ENCODE results near the gene EDDM13.
"Not testable (repeated sequence)": the region's sequence is repeated elsewhere in the genome, so short reads cannot be mapped to it uniquely, and the experiment has no call there.

Gene EDDM13

DNA sequence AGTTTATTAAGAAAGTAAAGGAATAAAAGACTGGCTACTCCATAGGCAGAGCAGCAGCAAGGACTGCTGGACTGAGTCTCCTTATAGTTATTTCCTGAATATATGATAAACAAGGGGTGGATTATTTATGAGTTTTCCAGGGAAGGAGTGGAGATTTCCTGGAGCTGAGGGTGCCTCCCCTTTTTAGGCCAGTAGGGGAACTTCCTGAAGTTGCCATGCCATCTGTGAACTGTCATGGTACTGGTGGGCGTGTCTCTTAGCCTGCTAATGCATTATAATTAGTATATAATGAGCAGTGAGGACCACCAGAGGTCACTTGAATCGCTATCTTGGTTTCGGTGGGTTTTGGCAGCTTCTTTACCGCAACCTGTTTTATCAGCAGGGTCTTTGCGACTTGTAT, 28.6 kb downstream of the EDDM13 start:
- Mint-ChIP-seq H3K27ac (ENCODE audit: low read depth) (peak overlapping the region; percentile 18), H3K36me3 (ENCODE audit: insufficient read depth) (peaks cover 6% of the 10 kb centered on the region), H3K27me3 (no peaks in the 10 kb centered on the region), H3K4me1 (peaks cover 26% of the 10 kb centered on the region), H3K4me3 (peak overlapping the region; percentile 50), H3K9me3 (no peaks in the 10 kb centered on the region)
- ATAC-seq (replicated peaks; ENCODE audit: extremely low read depth, poor library complexity, severe bottlenecking) (no peak), DNase-seq (ENCODE audit: low spot score in 2 of 2) (no peak)

- ATAC-seq (replicated peaks; ENCODE audit: extremely low read depth, poor library complexity, severe bottlenecking) (no peak), DNase-seq (ENCODE audit: low spot score in 2 of 2) (no peak)
- H3K4me1 Mint-ChIP-seq: peaks cover 26% of the 10 kb centered on the region
- no peaks in the 10 kb centered on the region for H3K27me3 Mint-ChIP-seq
- H3K27ac Mint-ChIP-seq (ENCODE audit: low read depth): peak overlapping the region; percentile 18
- peaks cover 6% of the 10 kb centered on the region for H3K36me3 Mint-ChIP-seq (ENCODE audit: insufficient read depth)
- no peaks in the 10 kb centered on the region for H3K9me3 Mint-ChIP-seq
- peak overlapping the region; percentile 50 for H3K4me3 Mint-ChIP-seq
Measured at GRCh38 chr19:56301886-56302620, 29.5 kb downstream of the EDDM13 start.

GRCh38 chr19:56304243-56304642, 31.7 kb downstream of the EDDM13 start:
- Mint-ChIP-seq H3K36me3 (ENCODE audit: insufficient read depth) (no peaks in the 10 kb centered on the region), H3K4me1 (peaks cover 31% of the 10 kb centered on the region), H3K4me3 (no peak overlapping the region), H3K27ac (ENCODE audit: low read depth) (no peak overlapping the region), H3K9me3 (no peaks in the 10 kb centered on the region), H3K27me3 (no peaks in the 10 kb centered on the region)
- DNase-seq (ENCODE audit: low spot score in 2 of 2): no peak
- no peak for ATAC-seq (replicated peaks; ENCODE audit: extremely low read depth, poor library complexity, severe bottlenecking)

DNA sequence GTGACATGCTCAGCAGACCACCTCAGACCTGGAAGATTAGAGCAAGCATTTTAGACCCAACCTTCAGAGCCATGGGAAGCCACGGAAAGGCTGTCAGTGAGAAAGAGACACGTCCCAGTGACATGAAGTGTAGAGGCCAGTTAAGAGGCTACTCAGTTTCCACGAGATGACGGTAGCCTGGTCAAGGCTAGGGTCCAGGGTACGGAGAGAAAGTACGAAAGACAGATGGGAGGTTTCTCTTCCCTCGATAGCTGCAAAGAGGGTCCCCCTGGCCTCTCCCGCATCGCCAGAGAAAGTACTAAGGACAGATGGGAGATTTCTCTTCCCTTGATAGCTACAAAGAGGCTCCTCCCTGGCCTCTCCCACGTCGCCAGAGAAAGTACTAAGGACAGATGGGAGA, 33.5 kb downstream of the EDDM13 start:
- DNase-seq (ENCODE audit: low spot score in 2 of 2) (no peak), ATAC-seq (replicated peaks; ENCODE audit: extremely low read depth, poor library complexity, severe bottlenecking) (no peak)
- Mint-ChIP-seq H3K27ac (ENCODE audit: low read depth) (no peak overlapping the region), H3K27me3 (no peaks in the 10 kb centered on the region), H3K9me3 (no peaks in the 10 kb centered on the region), H3K36me3 (ENCODE audit: insufficient read depth) (peaks cover 2% of the 10 kb centered on the region), H3K4me3 (no peak overlapping the region), H3K4me1 (peaks cover 35% of the 10 kb centered on the region)

DNA sequence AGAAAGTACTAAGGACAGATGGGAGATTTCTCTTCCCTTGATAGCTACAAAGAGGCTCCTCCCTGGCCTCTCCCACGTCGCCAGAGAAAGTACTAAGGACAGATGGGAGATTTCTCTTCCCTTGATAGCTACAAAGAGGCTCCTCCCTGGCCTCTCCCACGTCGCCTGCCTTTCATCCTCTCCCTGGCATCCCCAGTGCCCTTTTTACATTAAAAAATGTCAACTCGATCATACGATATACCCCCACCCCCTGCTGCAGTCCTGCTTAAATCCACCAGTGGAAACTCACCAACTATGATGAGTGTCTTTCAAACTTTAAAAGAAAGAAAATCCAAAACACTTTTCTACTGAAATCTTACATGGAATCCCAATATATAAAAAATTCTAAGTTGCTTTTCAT, 34.5 kb downstream of the EDDM13 start:
- not testable (repeated sequence) for ATAC-seq (replicated peaks; ENCODE audit: extremely low read depth, poor library complexity, severe bottlenecking); H3K9me3 Mint-ChIP-seq; H3K4me3 Mint-ChIP-seq; H3K27ac Mint-ChIP-seq (ENCODE audit: low read depth); H3K27me3 Mint-ChIP-seq; DNase-seq (ENCODE audit: low spot score in 2 of 2); H3K36me3 Mint-ChIP-seq (ENCODE audit: insufficient read depth)
- peaks cover 28% of the 10 kb centered on the region for H3K4me1 Mint-ChIP-seq

GRCh38 chr19:56308792-56309191, 36.2 kb downstream of the EDDM13 start:
- ATAC-seq (replicated peaks; ENCODE audit: extremely low read depth, poor library complexity, severe bottlenecking): no peak
- no peak for DNase-seq (ENCODE audit: low spot score in 2 of 2)
- Mint-ChIP-seq H3K9me3 (no peaks in the 10 kb centered on the region), H3K36me3 (ENCODE audit: insufficient read depth) (peaks cover 3% of the 10 kb centered on the region), H3K27me3 (no peaks in the 10 kb centered on the region), H3K27ac (ENCODE audit: low read depth) (no peak overlapping the region), H3K4me3 (no peak overlapping the region), H3K4me1 (peaks cover 21% of the 10 kb centered on the region)

DNA sequence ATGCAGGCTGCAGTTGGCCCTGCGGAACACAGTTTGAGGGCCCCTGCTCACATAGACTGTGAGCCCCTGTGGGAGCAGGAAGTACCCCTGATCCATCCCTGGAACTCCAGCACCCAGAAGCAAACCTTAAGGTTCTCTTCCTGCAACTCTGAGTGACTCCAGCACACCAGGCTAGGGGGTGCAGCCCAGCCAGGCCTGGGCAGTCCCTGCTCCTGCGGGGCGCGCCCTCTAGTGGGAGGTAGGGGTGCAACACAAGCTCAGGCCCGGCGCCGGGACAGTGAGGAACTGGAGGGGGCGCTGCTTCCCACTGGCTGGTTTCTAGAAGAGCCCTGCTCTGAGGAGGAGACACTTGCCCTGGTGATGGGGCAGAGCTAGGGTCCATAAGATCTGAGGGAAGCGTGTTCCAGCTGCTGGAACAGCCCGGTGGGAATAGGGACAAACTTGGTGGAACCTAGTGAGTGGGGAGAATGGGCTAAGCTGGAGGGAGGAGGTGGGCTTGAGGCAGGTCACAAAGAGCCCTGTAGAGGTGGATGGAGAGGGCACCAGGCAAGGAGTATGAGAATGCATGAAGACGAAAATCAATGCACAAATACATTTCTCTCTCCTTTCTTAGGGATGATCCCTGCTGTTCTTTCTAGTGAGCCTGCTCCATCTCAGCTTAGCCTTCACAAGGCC, 37.1 kb downstream of the EDDM13 start:
- ATAC-seq (replicated peaks; ENCODE audit: extremely low read depth, poor library complexity, severe bottlenecking) (no peak), DNase-seq (ENCODE audit: low spot score in 2 of 2) (peak; percentile 38 to 51)
- H3K9me3 Mint-ChIP-seq: no peaks in the 10 kb centered on the region
- H3K4me1 Mint-ChIP-seq: peaks cover 21% of the 10 kb centered on the region
- peaks cover 11% of the 10 kb centered on the region for H3K36me3 Mint-ChIP-seq (ENCODE audit: insufficient read depth)
- H3K4me3 Mint-ChIP-seq: no peak overlapping the region
- H3K27me3 Mint-ChIP-seq: no peaks in the 10 kb centered on the region
- H3K27ac Mint-ChIP-seq (ENCODE audit: low read depth): no peak overlapping the region

DNA sequence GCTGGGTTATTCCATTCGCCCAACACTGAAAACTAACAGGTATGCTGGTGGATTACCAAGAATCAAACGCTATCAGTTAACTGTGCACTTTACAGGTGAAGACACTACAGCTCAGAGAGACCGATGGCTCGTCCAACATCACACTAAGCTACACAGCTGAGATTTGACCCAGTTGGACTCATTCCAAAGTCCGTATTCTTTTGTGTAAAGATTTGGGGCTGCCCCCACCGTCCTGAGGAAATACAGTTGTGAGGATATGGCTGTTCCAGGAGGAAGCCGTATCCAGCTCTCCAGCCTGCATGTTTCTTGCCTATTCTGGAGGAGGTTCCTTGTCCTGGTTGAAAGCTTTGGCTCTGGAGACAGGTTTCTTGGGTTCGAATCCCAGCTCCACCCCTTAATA, 37.9 kb downstream of the EDDM13 start:
- Mint-ChIP-seq H3K27me3 (no peaks in the 10 kb centered on the region), H3K4me3 (no peak overlapping the region), H3K4me1 (peaks cover 27% of the 10 kb centered on the region), H3K36me3 (ENCODE audit: insufficient read depth) (peaks cover 18% of the 10 kb centered on the region), H3K27ac (ENCODE audit: low read depth) (no peak overlapping the region), H3K9me3 (no peaks in the 10 kb centered on the region)
- no peak for ATAC-seq (replicated peaks; ENCODE audit: extremely low read depth, poor library complexity, severe bottlenecking)
- DNase-seq (ENCODE audit: low spot score in 2 of 2): no peak

DNA sequence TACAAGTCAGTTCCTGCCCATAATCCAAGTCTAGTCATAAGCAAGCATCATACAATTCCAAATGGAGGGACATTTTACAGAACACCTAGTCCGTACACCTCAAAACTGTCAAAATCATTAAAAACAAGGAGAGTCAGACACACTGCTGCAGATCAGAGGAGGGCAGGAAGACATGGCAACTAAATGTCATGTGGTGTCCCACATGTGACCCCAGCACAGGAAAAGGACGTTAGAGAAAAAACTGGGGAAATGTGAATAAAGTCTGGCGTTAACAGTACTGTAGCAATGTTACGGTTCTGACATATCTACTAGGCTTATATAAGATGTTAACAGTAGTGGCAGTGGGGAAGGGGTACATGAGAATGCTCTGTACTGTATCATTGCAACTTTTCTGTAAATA, 39.8 kb downstream of the EDDM13 start:
- ATAC-seq (replicated peaks; ENCODE audit: extremely low read depth, poor library complexity, severe bottlenecking) (no peak), DNase-seq (ENCODE audit: low spot score in 2 of 2) (no peak)
- Mint-ChIP-seq H3K27ac (ENCODE audit: low read depth) (no peak overlapping the region), H3K4me1 (peaks cover 27% of the 10 kb centered on the region), H3K4me3 (no peak overlapping the region), H3K27me3 (no peaks in the 10 kb centered on the region), H3K36me3 (ENCODE audit: insufficient read depth) (peaks cover 18% of the 10 kb centered on the region), H3K9me3 (no peaks in the 10 kb centered on the region)

- Mint-ChIP-seq H3K27ac (ENCODE audit: low read depth) (peak overlapping the region; percentile 97), H3K4me1 (peaks cover 27% of the 10 kb centered on the region), H3K4me3 (peak overlapping the region; percentile 89), H3K36me3 (ENCODE audit: insufficient read depth) (peaks cover 18% of the 10 kb centered on the region), H3K9me3 (no peaks in the 10 kb centered on the region), H3K27me3 (no peaks in the 10 kb centered on the region)
- no peak for ATAC-seq (replicated peaks; ENCODE audit: extremely low read depth, poor library complexity, severe bottlenecking)
- DNase-seq (ENCODE audit: low spot score in 2 of 2): no peak
Measured at GRCh38 chr19:56312787-56313657, 40.5 kb downstream of the EDDM13 start.

- DNase-seq (ENCODE audit: low spot score in 2 of 2): peak in 1 of 2 donors; percentile 11
- no peak for ATAC-seq (replicated peaks; ENCODE audit: extremely low read depth, poor library complexity, severe bottlenecking)
- peak overlapping the region; percentile 89 for H3K4me3 Mint-ChIP-seq
- H3K9me3 Mint-ChIP-seq: no peaks in the 10 kb centered on the region
- peak overlapping the region; percentile 97 for H3K27ac Mint-ChIP-seq (ENCODE audit: low read depth)
- no peaks in the 10 kb centered on the region for H3K27me3 Mint-ChIP-seq
- peaks cover 18% of the 10 kb centered on the region for H3K36me3 Mint-ChIP-seq (ENCODE audit: insufficient read depth)
- peaks cover 25% of the 10 kb centered on the region for H3K4me1 Mint-ChIP-seq
Measured at GRCh38 chr19:56314018-56314380, 41.5 kb downstream of the EDDM13 start.

DNA sequence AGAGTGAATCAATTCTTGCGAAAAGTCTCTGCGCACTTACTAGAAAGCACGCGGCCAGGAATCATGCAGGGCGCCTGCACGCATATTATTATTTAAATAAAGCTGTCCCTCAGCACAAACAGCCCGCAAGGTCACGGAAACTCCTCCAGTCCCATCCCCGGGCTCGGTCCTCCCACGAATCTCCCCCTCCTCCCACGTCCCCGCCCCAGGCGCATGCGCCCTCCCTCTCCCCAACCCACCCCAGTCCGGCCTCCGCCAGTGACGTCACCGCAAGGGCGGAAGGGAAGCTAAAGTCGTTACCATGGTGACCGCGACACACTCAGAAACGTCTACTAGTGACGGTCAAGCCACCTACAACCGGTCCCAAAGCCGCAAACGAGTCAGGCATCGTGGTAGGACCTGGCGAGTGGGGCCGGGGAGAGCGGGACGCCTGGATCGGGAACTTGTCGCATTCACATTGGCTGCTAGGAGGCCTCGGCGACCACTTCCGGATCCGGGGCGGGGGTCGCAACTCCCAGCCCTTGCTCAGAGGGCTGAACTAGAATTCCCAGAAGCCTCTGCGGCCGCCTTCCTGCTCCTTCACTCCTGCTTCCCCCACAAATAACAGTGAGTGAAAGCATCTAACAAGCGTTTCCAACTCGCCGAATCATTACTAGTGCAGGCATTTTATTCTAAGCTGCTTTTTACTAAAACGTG, 42.0 kb downstream of the EDDM13 start, which contains the start of gene ZSCAN5A:
ZSCAN5A (minus strand) TSS at position 459 of the 696 bp plus-strand sequence. CDS start 89,793 bp downstream, outside the sequence.
- DNase-seq (ENCODE audit: low spot score in 2 of 2) (peak; percentile 96), ATAC-seq (replicated peaks; ENCODE audit: extremely low read depth, poor library complexity, severe bottlenecking) (peak; percentile 87)
- Mint-ChIP-seq H3K9me3 (no peaks in the 10 kb centered on the region), H3K27me3 (no peaks in the 10 kb centered on the region), H3K4me1 (peaks cover 22% of the 10 kb centered on the region), H3K4me3 (peak within 1 kb of the TSS; percentile 89), H3K36me3 (ENCODE audit: insufficient read depth) (peaks cover 18% of the 10 kb centered on the region), H3K27ac (ENCODE audit: low read depth) (peak within 1 kb of the TSS; percentile 97)
